Activated CD4-positive, alpha-beta T cell treated with anti-CD3 and anti-CD28 coated beads, Interleukin-2, amount 10 ng/mL, durations not matched to agents 24 days and 14 days (primary cell): ENCODE data around the gene LIMS2. TPM values are rescaled to one million over a fixed set of nuclear protein-coding genes. Genes with fewer than 3 reads are reported as not detected.

Experiments used
- DNase-seq: peaks from one replicate; pipeline ENCODE4 v3.0.0; 2022
- H3K27ac Mint-ChIP-seq: one replicate; pipeline ENCODE4 v1.8.0; 2022; ENCODE audit warnings: mild to moderate bottlenecking, mixed read lengths
- H3K27me3 Mint-ChIP-seq: one replicate; pipeline ENCODE4 v1.8.0; 2022; ENCODE audit warnings: mixed read lengths
- H3K36me3 Mint-ChIP-seq: one replicate; pipeline ENCODE4 v1.8.0; 2022; ENCODE audit warnings: low read depth, mild to moderate bottlenecking, mixed read lengths
- H3K4me1 Mint-ChIP-seq: one replicate; pipeline ENCODE4 v1.8.0; 2021; ENCODE audit warnings: mixed read lengths
- H3K4me3 Mint-ChIP-seq: one replicate; pipeline ENCODE4 v1.8.0; 2022; ENCODE audit warnings: mild to moderate bottlenecking, moderate library complexity, mixed read lengths
- H3K9me3 Mint-ChIP-seq: one replicate; pipeline ENCODE4 v1.8.0; 2021; ENCODE audit warnings: mixed read lengths
- intact Hi-C: fragments of 100-400 bp; cut with micrococcal nuclease; formaldehyde crosslinking; loops from one replicate; pipeline ENCODE4 v1.15.1; 2023
- total RNA-seq: library from RNA; stranded (reverse); gene quantifications from 2 replicates; pipeline ENCODE4 v1.2.3, GENCODE V29; 2022

LIMS2 gene
- total RNA-seq, 1 donor from 2014 or later = 8.4 TPM

DNA sequence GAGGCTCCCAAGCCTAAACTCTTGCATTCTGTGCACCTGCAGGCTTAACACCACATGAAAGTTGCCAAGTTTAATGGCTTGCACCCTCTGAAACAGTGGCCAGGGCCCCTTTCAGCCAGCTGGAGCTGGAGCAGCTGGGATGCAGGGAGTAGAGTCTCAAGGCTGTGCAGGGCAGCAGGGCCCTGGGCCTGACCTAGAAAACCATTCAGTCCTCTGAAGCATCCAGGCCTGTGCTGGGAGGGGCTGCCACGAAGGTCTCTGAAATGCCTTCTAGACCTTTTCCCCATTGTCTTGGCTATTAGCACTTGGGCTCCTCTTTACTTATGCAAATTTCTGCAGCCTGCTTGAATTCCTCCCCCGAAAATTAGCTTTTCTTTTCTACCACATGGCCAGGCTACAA, 15.4 kb upstream of the LIMS2 start:
- Mint-ChIP-seq H3K36me3 (no peaks in the 10 kb centered on the region), H3K4me1 (no peaks in the 10 kb centered on the region), H3K4me3 (no peak overlapping the region), H3K9me3 (peaks cover 17% of the 10 kb centered on the region), H3K27ac (no peak overlapping the region), H3K27me3 (peaks cover 13% of the 10 kb centered on the region)
- DNase-seq = no peak
- intact Hi-C loops = no loop called here

DNA sequence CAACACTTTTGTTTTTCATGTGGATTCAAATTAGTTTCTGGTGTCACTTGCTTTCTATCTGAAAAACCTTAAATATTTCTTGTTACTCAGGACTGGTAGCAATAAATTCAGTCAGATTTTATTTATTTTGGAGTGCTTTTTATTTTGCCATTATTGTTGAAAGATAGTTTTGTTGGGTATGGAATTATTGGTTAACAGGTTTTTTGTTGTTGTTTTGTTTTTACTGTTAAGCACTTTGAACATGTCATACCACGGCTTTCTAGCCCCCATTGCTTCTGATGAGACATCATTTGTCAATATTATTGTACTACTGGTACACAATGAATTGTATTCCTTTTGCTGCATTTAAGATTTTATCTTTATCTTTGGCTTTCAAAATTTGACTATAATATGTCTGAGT, 13.1 kb upstream of the LIMS2 start:
- H3K4me3 Mint-ChIP-seq = no peak overlapping the region
- H3K9me3 Mint-ChIP-seq = peaks cover 17% of the 10 kb centered on the region
- intact Hi-C loops = no loop called here
- H3K27me3 Mint-ChIP-seq = peaks cover 21% of the 10 kb centered on the region
- DNase-seq = no peak
- no peaks in the 10 kb centered on the region for H3K4me1 Mint-ChIP-seq
- no peak overlapping the region for H3K27ac Mint-ChIP-seq
- no peaks in the 10 kb centered on the region for H3K36me3 Mint-ChIP-seq

- Mint-ChIP-seq H3K27ac (no peak overlapping the region), H3K27me3 (peaks cover 28% of the 10 kb centered on the region), H3K4me1 (no peaks in the 10 kb centered on the region), H3K4me3 (no peak overlapping the region), H3K9me3 (peaks cover 3% of the 10 kb centered on the region), H3K36me3 (no peaks in the 10 kb centered on the region)
- peak; percentile 51 for DNase-seq
- intact Hi-C loops = no loop called here
These were observed 10.2 kb upstream of the LIMS2 start for GRCh38 chr2:127685410-127686080.

- Mint-ChIP-seq H3K36me3 (no peaks in the 10 kb centered on the region), H3K9me3 (peaks cover 2% of the 10 kb centered on the region), H3K4me3 (no peak overlapping the region), H3K4me1 (no peaks in the 10 kb centered on the region), H3K27ac (no peak overlapping the region), H3K27me3 (peaks cover 27% of the 10 kb centered on the region)
- DNase-seq = no peak
- intact Hi-C loops = no loop called here
These were observed 8.4 kb upstream of the LIMS2 start for GRCh38 chr2:127683757-127684156.

DNA sequence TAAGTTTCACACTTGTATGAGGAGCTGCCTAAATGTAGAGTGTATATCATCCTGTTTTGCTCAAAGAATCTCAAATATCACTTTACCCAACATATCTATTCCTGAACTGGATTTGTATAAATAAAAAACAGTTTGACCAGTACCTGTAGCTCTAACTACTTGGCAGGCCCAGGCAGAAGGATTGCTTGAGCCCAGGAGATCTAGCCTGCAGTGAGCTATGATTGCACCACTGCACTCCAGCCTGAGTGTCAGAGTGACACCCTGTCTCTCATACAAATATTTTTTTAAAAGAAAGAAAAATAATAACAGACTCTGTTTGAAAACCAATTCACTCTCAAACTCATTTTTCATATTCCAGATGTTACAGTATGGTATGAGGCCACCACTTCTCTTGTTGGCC, 7.7 kb upstream of the LIMS2 start:
- H3K4me3 Mint-ChIP-seq = no peak overlapping the region

DNA sequence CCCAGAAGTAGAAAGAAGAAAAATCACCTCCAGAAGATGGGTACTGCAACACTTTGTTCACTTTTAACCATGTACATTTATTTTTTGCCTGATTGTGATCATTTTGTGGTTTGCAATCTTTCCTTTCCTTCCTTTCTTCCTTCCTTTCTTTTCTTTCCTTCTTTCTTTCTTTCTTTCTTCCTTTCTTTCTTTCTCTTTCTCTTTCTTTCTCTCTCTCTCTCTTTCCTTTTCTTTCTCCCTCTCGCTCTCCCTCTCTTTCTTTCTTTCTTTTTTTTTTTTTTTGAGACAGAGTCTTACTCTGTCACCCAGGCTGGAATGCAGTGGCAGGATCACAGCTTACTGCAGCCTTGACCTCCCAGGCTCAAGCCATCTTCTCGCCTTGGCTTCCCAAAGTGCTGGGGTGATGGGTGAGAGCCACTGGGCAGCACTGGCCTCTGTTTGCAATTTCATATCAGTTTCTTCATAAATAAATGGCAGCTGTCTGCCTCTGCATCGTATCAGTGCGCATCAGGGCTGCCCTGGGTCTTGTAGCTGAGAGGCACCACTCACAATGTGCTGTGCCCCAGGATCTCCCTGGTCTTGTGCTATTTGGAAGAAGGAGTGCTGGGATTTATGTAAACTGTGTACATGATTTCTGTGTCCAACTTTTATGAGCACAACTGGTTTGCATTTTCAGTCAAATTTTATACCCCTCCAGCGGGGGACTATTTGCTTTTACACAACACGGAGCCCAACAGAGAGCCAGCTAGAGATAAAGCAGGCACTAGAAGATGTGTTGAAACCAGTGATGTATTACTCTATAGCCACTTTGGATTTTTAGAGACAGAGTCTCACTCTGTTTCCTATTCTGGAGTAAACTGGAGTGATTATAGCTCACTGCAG, 6.9 kb upstream of the LIMS2 start:
- intact Hi-C loops = no loop called here
- no peaks in the 10 kb centered on the region for H3K4me1 Mint-ChIP-seq
- no peak overlapping the region for H3K4me3 Mint-ChIP-seq
- no peaks in the 10 kb centered on the region for H3K9me3 Mint-ChIP-seq
- no peak overlapping the region for H3K27ac Mint-ChIP-seq
- H3K27me3 Mint-ChIP-seq = peaks cover 38% of the 10 kb centered on the region
- no peaks in the 10 kb centered on the region for H3K36me3 Mint-ChIP-seq
- DNase-seq = no peak

More for the DNA sequence above, 7.7 kb upstream of the LIMS2 start:
- H3K36me3 Mint-ChIP-seq = no peaks in the 10 kb centered on the region
- DNase-seq = no peak
- intact Hi-C loops = no loop called here
- no peaks in the 10 kb centered on the region for H3K9me3 Mint-ChIP-seq
- no peak overlapping the region for H3K27ac Mint-ChIP-seq
- H3K4me1 Mint-ChIP-seq = no peaks in the 10 kb centered on the region
- peaks cover 30% of the 10 kb centered on the region for H3K27me3 Mint-ChIP-seq

DNA sequence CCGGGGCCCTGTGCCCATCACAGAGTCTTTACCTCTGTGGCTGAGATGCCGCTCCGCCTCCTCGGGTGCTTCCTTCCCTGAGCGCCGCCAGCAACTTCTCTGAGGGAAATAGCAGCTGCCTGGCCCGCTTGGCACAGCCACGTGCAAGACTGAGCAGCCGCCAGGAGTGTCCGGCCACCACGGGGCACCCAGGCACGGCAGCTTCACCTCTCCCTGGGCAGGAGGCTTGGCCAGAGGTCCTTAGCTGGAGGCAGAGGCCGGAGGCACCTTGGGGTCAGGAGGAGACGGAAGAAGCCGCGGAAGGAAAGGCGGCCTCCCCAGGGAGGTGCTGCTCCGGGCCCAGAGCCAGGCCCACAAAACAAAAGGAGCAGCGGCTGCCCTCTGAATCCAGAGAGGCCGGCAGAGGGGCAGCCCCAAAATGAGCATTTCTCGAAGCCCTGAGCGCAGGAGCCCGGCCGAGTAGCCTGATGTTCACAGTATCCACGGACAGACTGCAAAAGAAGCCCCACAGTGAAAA, 6.0 kb upstream of the LIMS2 start:
- no peak overlapping the region for H3K4me3 Mint-ChIP-seq
- H3K27ac Mint-ChIP-seq = no peak overlapping the region
- H3K36me3 Mint-ChIP-seq = no peaks in the 10 kb centered on the region
- intact Hi-C loops = no loop called here
- DNase-seq = no peak
- peaks cover 39% of the 10 kb centered on the region for H3K27me3 Mint-ChIP-seq
- H3K4me1 Mint-ChIP-seq = no peaks in the 10 kb centered on the region
- H3K9me3 Mint-ChIP-seq = no peaks in the 10 kb centered on the region

DNA sequence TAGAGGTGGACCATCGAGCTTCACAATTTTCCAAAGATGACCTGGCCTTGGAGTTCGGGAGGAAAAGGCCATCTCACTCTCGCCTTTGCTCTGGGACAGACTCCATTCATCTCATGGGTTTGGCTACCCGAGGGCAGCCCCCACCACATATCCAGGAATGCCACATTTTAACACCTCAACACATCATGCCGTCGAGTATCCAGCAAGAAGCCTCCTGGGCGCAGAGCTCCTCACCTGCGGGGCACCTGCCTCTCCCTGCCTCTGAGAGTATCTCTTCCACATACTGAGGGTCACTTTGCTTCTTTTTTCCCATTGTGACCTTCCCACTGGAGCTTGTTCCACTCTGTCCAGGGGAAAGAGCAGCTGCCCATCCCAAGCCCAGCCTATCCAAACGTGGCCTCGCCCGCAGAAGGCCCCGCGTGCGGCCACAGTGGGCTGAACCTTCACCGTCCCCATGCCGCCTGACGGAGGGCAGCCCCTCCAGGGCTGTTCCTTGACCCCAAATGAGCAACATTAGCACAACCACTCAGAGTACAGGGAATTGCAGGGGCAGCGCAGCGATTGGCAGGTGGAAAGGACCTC, 5.5 kb upstream of the LIMS2 start:
- H3K27ac Mint-ChIP-seq = no peak overlapping the region
- no peaks in the 10 kb centered on the region for H3K4me1 Mint-ChIP-seq
- no peaks in the 10 kb centered on the region for H3K9me3 Mint-ChIP-seq
- no peak overlapping the region for H3K4me3 Mint-ChIP-seq
- no peaks in the 10 kb centered on the region for H3K36me3 Mint-ChIP-seq
- peaks cover 42% of the 10 kb centered on the region for H3K27me3 Mint-ChIP-seq
- DNase-seq = no peak
- intact Hi-C loops = no loop called here

- H3K4me1 Mint-ChIP-seq = no peaks in the 10 kb centered on the region
- no peaks in the 10 kb centered on the region for H3K36me3 Mint-ChIP-seq
- no peak for DNase-seq
- intact Hi-C loops = no loop called here
- no peaks in the 10 kb centered on the region for H3K9me3 Mint-ChIP-seq
- no peak overlapping the region for H3K27ac Mint-ChIP-seq
- no peak overlapping the region for H3K4me3 Mint-ChIP-seq
- peaks cover 39% of the 10 kb centered on the region for H3K27me3 Mint-ChIP-seq
These were observed 4.5 kb upstream of the LIMS2 start for GRCh38 chr2:127679680-127680361.

DNA sequence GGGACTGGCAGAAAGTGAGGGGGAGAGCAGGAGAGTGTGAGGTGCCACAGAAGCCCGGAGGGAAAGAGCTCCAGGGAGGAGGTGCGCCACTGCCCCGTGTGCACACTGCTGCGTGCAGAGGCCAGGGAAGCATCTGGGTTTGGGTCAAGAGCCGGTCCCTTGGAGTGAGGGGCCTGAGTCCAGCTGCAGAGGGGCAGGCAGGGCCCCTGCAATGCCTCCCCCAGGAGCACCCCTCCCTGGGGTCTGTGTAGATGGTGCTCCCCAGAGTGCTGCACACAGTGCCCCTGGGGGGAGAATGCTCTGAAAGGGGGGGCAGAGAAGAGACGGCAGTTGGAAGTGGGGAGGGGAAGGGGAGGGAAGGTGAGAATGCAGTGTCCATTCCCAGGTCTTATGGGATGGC, 3.7 kb upstream of the LIMS2 start:
- Mint-ChIP-seq H3K27me3 (peaks cover 44% of the 10 kb centered on the region), H3K4me1 (peaks cover 4% of the 10 kb centered on the region), H3K4me3 (no peak overlapping the region), H3K36me3 (peaks cover 2% of the 10 kb centered on the region), H3K27ac (no peak overlapping the region), H3K9me3 (no peaks in the 10 kb centered on the region)
- intact Hi-C loops = no loop called here
- no peak for DNase-seq

DNA sequence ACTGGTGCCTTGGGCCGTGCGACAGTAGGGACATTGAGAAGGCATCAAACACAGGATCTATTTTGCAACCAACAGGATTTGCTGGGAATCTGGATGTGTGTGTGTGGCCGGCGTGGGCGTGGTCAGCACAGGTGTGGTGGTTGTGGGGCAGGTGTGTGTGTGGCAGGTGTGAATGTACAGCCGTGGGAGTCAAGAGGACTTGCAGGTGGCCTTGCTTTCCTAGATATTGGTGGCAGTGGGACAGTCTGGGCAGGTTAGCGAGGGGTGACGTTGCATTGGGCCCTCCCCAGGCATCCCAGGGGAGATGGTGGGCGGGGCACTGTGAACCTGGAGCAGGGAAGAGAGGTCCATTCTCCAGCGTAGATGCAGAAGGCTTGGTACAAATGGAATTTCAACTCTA, 3.2 kb upstream of the LIMS2 start:
- Mint-ChIP-seq H3K27ac (no peak overlapping the region), H3K9me3 (no peaks in the 10 kb centered on the region), H3K4me3 (no peak overlapping the region), H3K27me3 (peaks cover 47% of the 10 kb centered on the region), H3K36me3 (peaks cover 2% of the 10 kb centered on the region), H3K4me1 (peaks cover 4% of the 10 kb centered on the region)
- DNase-seq = no peak
- intact Hi-C loops = no loop called here

GRCh38 chr2:127676906-127677305, 1.6 kb upstream of the LIMS2 start:
- no peak for DNase-seq
- Mint-ChIP-seq H3K4me1 (peaks cover 4% of the 10 kb centered on the region), H3K27ac (no peak overlapping the region), H3K4me3 (no peak overlapping the region), H3K36me3 (peaks cover 2% of the 10 kb centered on the region), H3K9me3 (no peaks in the 10 kb centered on the region), H3K27me3 (peaks cover 54% of the 10 kb centered on the region)
- intact Hi-C loops = no loop called here

DNA sequence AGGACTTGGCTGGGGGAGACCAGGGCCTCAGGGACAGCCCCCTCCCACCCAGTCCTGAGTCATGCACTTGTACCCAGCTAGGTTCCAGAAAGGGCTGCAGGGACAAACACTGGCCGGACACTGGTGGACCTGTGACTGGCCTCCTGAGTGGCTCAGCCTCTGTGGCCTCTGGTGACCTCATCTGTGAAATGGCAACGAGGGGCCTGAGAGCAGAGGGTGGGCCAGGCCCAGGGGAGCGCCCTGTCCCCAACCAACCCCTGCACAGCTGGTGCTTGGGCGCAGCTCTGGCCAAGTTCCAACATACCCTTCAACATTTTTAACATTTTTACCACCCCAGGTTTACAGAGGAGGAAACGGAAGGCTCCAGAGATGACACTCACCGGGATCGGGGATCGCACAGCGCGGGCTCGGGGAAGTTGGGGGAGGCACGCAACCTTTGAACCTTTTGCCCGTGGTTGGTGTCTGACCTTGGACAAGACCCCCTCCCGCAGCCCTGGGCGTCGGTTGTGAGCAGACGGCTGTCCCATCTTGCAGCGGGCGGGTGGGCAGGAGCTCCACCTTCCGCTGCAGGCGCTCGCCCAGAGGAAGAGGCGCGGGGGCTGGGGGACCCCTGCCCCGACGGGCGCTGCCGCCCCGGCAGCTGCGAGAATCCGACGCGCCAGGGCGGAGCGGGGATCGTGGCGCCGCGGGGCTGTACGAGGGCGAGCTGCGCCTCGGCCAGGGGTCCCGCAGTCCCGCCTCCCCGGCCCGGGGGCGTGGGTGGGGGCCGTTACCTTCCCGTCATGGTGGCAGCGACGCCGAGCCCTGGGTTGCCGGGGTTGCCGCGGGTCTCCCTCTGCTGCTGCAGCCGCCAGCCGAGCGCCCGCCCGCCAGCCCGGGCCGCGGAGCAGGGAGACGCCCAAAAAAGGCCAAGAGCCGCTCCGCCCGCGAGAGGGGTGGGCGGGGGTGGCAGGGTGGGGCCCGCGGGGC, 805 bp downstream of the LIMS2 start:
- peaks cover 2% of the 10 kb centered on the region for H3K36me3 Mint-ChIP-seq
- intact Hi-C loops = no loop called here
- peak overlapping the region; percentile 32 for H3K27ac Mint-ChIP-seq
- peak; percentile 71 for DNase-seq
- H3K9me3 Mint-ChIP-seq = no peaks in the 10 kb centered on the region
- peak overlapping the region; percentile 72 for H3K4me3 Mint-ChIP-seq
- H3K27me3 Mint-ChIP-seq = peaks cover 65% of the 10 kb centered on the region
- H3K4me1 Mint-ChIP-seq = peaks cover 4% of the 10 kb centered on the region
